Left cardiac atrium (tissue), 4 donors: ENCODE data around the gene ZACN. TPM values are rescaled to one million over a fixed set of nuclear protein-coding genes. Genes with fewer than 3 reads are reported as not detected.

Experiments
- ATAC-seq, 2 donors: fragments of 200-7000 bp; cut with Tn5 transposase; one replicate each; pipeline ENCODE4 v1.9.1; 2020; ENCODE audit warnings: mild to moderate bottlenecking in 2 of 2, moderate library complexity in 2 of 2
- DNase-seq: peaks from one replicate; pipeline ENCODE4 v3.0.0-alpha.2; 2020
- intact Hi-C, 2 donors: fragments of 100-400 bp; cut with DNase I; formaldehyde crosslinking; loops; one replicate each; pipeline versions ENCODE4 v1.14.1 to v1.15.1; 2022 to 2023
- microRNA-seq, 2 donors: library from miRNA; unstranded; fragments of <30 nt; microRNA quantifications; one replicate each; pipeline ENCODE4 v1.2.0, GENCODE V29; 2020
- total RNA-seq, 2 donors: library from RNA; stranded (reverse); fragmentation: NEBNext Ultra II Directional; extraction: Animal tissue kit (Norgen Biotek cat#: 25700); gene quantifications; one replicate each; pipeline ENCODE4 v1.2.1, GENCODE V29; 2021
- donor health status: DM: no; HTN: yes; CAD: no.
- donor health status: DM: no; HTN: yes; CAD: no; lungs with severe emphysema.
- donor health status: DM: yes; HTN: yes; CAD: no.
- donor health status: Dilated cardiomyopathy.

ZACN gene
- total RNA-seq, 2 donors from 2014 or later, result not detected

DNA sequence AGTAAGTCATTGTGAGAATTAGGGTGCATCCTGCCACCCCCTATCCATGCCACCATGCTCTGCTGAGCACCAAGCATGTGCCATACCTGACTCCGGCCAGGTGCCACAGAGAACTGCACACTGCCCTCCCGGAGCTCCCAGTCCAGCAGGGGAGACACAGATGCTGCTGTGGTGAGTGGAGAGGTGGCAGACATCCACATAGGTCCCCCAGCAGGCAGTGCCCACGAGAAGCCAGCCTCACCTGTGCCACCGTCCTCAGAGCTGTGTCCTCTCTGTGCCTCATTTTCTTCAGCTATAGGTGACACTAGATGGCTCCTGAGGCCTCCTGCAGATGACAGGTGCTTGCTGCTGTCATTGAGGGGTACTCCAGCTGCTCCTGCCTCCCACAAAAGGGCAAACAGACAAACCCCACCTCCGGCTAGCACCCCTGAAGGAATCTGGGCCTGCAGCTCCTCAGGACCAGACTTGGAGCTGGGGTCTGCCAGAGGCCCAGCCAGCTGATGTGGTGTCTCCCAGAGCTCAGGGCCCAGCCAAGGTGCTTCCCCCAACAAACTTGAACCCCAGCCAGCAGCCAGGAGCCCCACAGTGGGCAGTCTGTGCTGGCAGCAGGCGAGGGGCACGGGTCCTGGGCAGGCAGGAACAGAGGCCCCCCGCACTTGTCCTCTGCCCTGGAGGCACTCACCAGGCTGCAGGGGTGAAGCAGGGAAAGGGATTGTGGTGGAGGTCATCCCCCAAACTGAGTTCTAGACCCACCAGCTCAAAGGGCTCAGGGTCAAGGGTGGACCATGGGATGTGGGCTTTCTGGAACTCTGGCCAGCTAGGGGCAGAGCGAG is 45.0 kb downstream of the ZACN start:
- ATAC-seq (no peak), DNase-seq (no peak)
- intact Hi-C loops, result loop anchor here (5.0 kb wide), 3 partner anchors 58 to 173 kb away; no protein-coding TSS in a partner anchor

DNA sequence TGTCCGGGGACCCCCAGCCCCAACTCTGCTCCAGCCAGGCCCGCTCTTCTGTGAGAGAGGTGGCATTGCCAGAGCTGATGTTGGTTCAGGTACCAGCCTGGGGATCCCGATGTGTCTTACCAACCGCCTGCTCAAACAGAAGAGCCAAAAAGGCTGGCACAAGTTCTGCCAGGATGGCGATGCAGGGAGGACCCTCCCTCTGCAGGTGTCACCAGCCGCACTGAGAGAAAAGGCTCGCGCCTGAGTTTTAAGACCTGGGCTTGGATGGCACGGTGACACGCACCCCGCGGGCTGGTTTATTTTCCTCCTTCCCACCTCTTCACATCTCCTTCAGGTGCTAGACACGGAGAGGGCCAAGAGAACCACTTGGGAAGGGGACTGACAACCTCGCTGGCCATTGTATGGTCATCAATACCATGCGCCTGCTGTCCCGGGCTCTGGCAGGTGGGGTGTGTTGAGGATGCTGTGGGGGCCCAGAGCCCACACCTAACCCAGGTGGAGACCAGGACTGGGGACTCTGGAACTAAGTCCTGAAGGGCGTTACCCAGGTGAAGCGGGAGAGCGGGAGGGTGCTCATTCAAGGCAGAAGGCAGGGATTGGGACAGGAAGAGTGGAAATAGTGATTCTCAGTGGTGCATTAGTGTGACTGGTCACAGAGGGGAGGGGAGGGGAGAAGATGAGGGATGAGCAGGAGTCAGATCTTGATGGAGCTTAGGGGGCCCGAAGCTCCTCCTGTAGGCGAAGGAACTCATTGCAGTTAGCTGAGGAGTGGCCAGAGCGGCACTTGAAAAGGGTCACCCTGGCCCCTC is 45.8 kb downstream of the ZACN start:
- intact Hi-C loops, result loop anchor here (5.0 kb wide), 3 partner anchors 58 to 173 kb away; no protein-coding TSS in a partner anchor
- DNase-seq (no peak), ATAC-seq (no peak)

DNA sequence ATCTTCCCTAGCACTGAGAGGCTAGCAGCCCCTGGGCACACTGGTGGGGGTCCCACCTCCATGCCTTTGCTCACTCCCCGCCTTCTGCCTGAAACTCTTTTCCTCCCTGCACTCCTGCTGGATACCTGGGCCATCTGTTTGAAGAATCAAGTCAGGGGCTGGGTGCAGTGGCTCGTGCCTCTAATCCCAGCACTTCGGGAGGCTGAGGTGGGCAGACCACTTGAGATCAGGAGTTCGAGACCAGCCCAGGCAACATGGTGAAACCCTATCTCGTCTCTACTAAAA is 46.4 kb downstream of the ZACN start:
- ATAC-seq, result no peak
- no peak for DNase-seq
- intact Hi-C loops, result no loop called here

DNA sequence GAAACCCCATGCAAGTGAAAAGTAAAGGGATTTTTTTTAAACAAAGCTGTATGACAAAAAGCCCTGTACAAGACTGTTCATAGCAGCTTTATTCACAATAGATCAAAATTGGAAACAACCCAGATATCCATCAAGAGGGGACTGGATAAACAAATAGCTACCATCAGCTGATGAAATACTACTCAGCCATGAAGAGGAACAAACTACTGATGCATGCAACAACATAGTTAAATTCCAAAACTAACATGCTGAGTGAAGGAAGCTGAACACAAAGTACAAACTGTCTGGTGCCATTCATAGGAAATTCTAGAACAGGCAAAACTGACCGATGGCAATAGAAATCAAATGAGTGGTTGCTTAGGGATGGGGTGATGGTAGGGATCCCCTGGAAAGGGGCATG is 46.9 kb downstream of the ZACN start:
- intact Hi-C loops, result no loop called here
- DNase-seq, result no peak
- ATAC-seq, result no peak

DNA sequence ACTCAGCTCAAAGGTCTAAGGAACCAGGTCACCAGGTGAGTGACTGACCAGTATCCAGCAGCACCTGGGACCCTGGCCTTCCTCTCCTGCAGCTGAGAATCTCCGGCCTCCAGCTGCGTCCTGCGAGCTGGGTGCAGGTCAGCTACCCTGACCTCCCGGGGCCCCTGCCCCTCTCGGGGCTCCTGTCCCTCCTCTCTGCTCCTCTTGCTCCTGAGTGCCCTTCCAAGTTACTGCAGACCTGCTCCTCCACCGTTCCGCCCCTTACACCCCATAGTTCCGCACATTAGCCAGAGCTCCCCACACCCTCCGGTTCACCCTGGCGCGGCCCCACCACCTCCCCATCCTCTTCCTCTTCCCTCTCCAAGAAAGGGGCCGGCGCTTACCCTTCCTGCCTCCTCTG is 51.5 kb downstream of the ZACN start:
- intact Hi-C loops, result loop anchor here in 1 of 2 donors (10.0 kb wide), 1 partner anchor 54 kb away; no protein-coding TSS in a partner anchor
- DNase-seq, result no peak
- no peak for ATAC-seq

DNA sequence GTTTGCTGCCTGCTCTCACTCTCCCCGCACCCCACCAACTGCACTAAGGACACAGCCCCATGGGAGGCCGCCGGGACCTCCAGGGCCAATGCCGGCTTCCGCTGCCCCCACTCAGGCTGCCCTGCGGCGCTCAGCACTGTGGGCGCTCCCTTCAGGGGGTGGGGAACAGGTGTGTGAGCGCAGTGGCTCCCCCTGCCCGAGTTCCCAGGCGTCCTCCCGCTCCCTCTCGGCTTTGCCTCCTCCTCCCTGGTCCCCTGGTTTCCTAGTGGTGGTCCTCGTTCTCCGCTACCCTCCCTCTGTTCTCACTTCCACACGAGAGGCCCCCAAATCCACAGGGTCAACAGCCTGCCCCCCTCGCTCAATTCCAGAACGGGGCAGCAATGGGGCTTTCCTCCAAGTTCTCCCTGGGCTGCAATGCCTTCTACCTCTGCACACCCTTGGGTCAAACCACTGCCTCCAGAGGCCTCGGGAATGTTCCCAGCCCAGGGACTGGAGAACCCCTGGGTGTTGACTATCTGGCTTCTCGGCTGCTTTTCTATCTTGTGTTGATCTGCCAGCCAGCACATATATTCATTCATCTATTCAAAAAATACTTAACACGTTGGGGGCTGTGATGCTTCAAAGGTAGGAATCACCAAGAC is 52.2 kb downstream of the ZACN start:
- intact Hi-C loops, result loop anchor here in 1 of 2 donors (10.0 kb wide), 1 partner anchor 54 kb away; no protein-coding TSS in a partner anchor
- no peak for ATAC-seq
- no peak for DNase-seq

DNA sequence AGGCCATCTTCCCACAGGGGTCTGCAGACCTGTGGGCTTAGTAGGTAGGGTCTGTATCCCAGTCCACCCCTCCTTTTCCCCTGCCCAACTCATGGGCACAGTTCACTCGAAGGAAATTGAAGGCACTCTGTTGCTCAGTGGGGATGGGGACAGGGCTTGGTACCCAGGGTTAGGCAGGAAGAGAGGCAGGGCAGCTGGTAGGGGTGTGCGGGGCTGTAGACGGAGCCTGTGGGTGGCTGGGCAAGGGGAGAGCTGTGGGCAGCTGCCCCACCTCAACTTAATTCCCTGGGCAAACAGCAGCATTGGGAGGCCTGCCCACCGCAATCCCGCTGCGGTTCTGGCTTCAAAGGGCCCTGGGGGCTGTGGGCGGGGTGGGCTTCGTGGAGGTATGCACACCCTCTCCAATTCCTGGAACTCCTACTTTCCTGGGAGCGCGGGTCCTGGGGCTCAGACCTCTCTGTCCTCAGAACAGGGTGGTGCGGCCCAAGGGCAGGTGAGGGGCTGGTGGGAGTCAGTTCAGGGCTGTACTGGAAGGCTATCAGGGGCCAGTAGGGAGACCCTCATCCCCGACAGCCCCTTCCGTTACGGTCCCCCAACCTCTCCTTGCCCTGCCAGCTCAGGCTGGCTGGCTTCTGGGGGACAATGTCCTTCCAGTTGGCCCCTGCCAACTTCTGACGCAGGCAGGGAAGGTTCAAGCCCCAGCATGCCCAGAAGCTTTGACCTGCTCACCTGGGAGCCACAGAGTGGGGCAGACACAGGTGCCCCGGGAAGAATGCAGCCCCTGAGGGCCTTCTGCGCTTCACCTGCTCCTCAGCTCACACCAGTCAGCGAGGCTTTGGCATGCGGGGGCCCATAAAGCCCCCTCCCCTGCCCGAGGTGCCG is 53.0 kb downstream of the ZACN start:
- intact Hi-C loops, result loop anchor here in 1 of 2 donors (10.0 kb wide), 1 partner anchor 53 kb away; no protein-coding TSS in a partner anchor
- DNase-seq (no peak), ATAC-seq (no peak)

Small RNAs within 50 kb of the gene (microRNA-seq; reads per million reads assigned to microRNA genes)
- 3.8 to 4.6 reads per million in 2 donors for gene MIR6868

Other genes with a start within 250 kb of the ZACN start
- gene UNC13D, start 234.8 kb upstream of the ZACN start, total RNA-seq, result 10 to 100 TPM; 22.1 to 34.0 TPM
- gene WBP2, start 223.8 kb upstream of the ZACN start, total RNA-seq, result 100 to 1,000 TPM; 106 to 122 TPM
- 10 to 100 TPM; 22.9 to 25.3 TPM for gene TRIM47, start 200.6 kb upstream of the ZACN start, total RNA-seq
- gene TRIM65, start 182.2 kb upstream of the ZACN start, total RNA-seq, result 1 to 10 TPM; 8.4 to 9.9 TPM
- gene MRPL38, start 174.3 kb upstream of the ZACN start, total RNA-seq, result 10 to 100 TPM; 73.7 to 83.4 TPM
- gene FBF1, start 138.1 kb upstream of the ZACN start, total RNA-seq, result 1 to 10 TPM; 3.0 to 4.7 TPM
- gene ACOX1, start 100.0 kb upstream of the ZACN start, total RNA-seq, result 10 to 100 TPM; 57.8 to 62.0 TPM
- gene TEN1, start 99.9 kb upstream of the ZACN start, total RNA-seq, result 10 to 100 TPM; 10.2 to 12.2 TPM
- 1 to 10 TPM; 3.5 to 3.9 TPM for gene CDK3, start 78.3 kb upstream of the ZACN start, total RNA-seq
- gene EVPL, start 51.9 kb upstream of the ZACN start, total RNA-seq, result under 1 TPM; 0.29 to 0.39 TPM
- gene SRP68, start 6.7 kb upstream of the ZACN start, total RNA-seq, result 10 to 100 TPM; 51.1 to 60.1 TPM
- gene GALR2, start 4.4 kb upstream of the ZACN start, total RNA-seq, result not detected
- 10 to 100 TPM; 74.1 to 79.5 TPM for gene EXOC7, start 24.6 kb downstream of the ZACN start, total RNA-seq
- gene FOXJ1, start 62.1 kb downstream of the ZACN start, total RNA-seq, result not detected
- gene RNF157, start 161.3 kb downstream of the ZACN start, total RNA-seq, result 10 to 100 TPM; 11.1 to 19.9 TPM
- 10 to 100 TPM; 21.3 to 30.8 TPM for gene UBALD2, start 186.2 kb downstream of the ZACN start, total RNA-seq
- 1 to 10 TPM; 1.9 to 3.9 TPM for gene QRICH2, start 229.1 kb downstream of the ZACN start, total RNA-seq